ENCODE data around the gene SOSTDC1. TPM values are rescaled to one million over a fixed set of nuclear protein-coding genes. Genes with fewer than 3 reads are reported as not detected.
"Not testable (repeated sequence)": the region's sequence is repeated elsewhere in the genome, so short reads cannot be mapped to it uniquely, and the experiment has no call there.

The SOSTDC1 gene
- total RNA-seq, 2 donors from 2014 or later = not detected

- peak overlapping the region; percentile 60 for H3K4me3 Mint-ChIP-seq
- H3K27ac Mint-ChIP-seq = no peak overlapping the region
- H3K9me3 Mint-ChIP-seq = no peaks in the 10 kb centered on the region
- peaks cover 2 to 9% of the 10 kb centered on the region in 2 donors for H3K27me3 Mint-ChIP-seq
- ATAC-seq (peak; percentile 68 to 85), DNase-seq (ENCODE audit: low spot score) (no peak)
- no peaks in the 10 kb centered on the region for H3K36me3 Mint-ChIP-seq
- peaks cover 7% of the 10 kb centered on the region in 2 donors for H3K4me1 Mint-ChIP-seq (ENCODE audit: low read depth in 2 of 2)
These were observed 27.1 kb upstream of the SOSTDC1 start for GRCh38 chr7:16492513-16493062.

GRCh38 chr7:16491148-16491547 lies 25.6 kb upstream of the SOSTDC1 start:
- H3K4me3 Mint-ChIP-seq = no peak overlapping the region
- DNase-seq (ENCODE audit: low spot score) = no peak
- no peaks in the 10 kb centered on the region for H3K36me3 Mint-ChIP-seq
- peaks cover 0 to 3% of the 10 kb centered on the region in 2 donors for H3K27me3 Mint-ChIP-seq
- peaks cover 7% of the 10 kb centered on the region in 2 donors for H3K4me1 Mint-ChIP-seq (ENCODE audit: low read depth in 2 of 2)
- no peak overlapping the region for H3K27ac Mint-ChIP-seq
- no peaks in the 10 kb centered on the region for H3K9me3 Mint-ChIP-seq
- no peak for ATAC-seq

GRCh38 chr7:16484453-16485158 lies 19.1 kb upstream of the SOSTDC1 start:
- Mint-ChIP-seq H3K4me1 (ENCODE audit: low read depth in 2 of 2) (no peaks in the 10 kb centered on the region), H3K36me3 (no peaks in the 10 kb centered on the region), H3K9me3 (no peaks in the 10 kb centered on the region), H3K27ac (no peak overlapping the region), H3K4me3 (no peak overlapping the region), H3K27me3 (peaks cover 3 to 16% of the 10 kb centered on the region in 2 donors)
- ATAC-seq = no peak
- no peak for DNase-seq (ENCODE audit: low spot score)

GRCh38 chr7:16479591-16479990 lies 14.1 kb upstream of the SOSTDC1 start:
- H3K4me3 Mint-ChIP-seq = no peak overlapping the region
- no peak for ATAC-seq
- H3K4me1 Mint-ChIP-seq (ENCODE audit: low read depth in 2 of 2) = no peaks in the 10 kb centered on the region
- H3K27me3 Mint-ChIP-seq = peaks cover 8 to 16% of the 10 kb centered on the region in 2 donors
- H3K36me3 Mint-ChIP-seq = no peaks in the 10 kb centered on the region
- no peak overlapping the region for H3K27ac Mint-ChIP-seq
- DNase-seq (ENCODE audit: low spot score) = no peak
- no peaks in the 10 kb centered on the region for H3K9me3 Mint-ChIP-seq

- no peak overlapping the region for H3K4me3 Mint-ChIP-seq
- no peak overlapping the region for H3K27ac Mint-ChIP-seq
- no peaks in the 10 kb centered on the region for H3K4me1 Mint-ChIP-seq (ENCODE audit: low read depth in 2 of 2)
- no peak for ATAC-seq
- no peaks in the 10 kb centered on the region for H3K9me3 Mint-ChIP-seq
- DNase-seq (ENCODE audit: low spot score) = no peak
- peaks cover 11 to 18% of the 10 kb centered on the region in 2 donors for H3K27me3 Mint-ChIP-seq
- H3K36me3 Mint-ChIP-seq = no peaks in the 10 kb centered on the region
These were observed 13.6 kb upstream of the SOSTDC1 start for GRCh38 chr7:16479161-16479560.

GRCh38 chr7:16471933-16472332 lies 6.4 kb upstream of the SOSTDC1 start:
- H3K27ac Mint-ChIP-seq = no peak overlapping the region
- no peaks in the 10 kb centered on the region for H3K4me1 Mint-ChIP-seq (ENCODE audit: low read depth in 2 of 2)
- ATAC-seq = no peak
- peaks cover 6 to 18% of the 10 kb centered on the region in 2 donors for H3K27me3 Mint-ChIP-seq
- no peaks in the 10 kb centered on the region for H3K9me3 Mint-ChIP-seq
- no peak overlapping the region for H3K4me3 Mint-ChIP-seq
- H3K36me3 Mint-ChIP-seq = no peaks in the 10 kb centered on the region
- no peak for DNase-seq (ENCODE audit: low spot score)

GRCh38 chr7:16463949-16464715 lies 1.4 kb downstream of the SOSTDC1 start:
- no peak overlapping the region for H3K4me3 Mint-ChIP-seq
- ATAC-seq = no peak
- peaks cover 4 to 20% of the 10 kb centered on the region in 2 donors for H3K27me3 Mint-ChIP-seq
- H3K9me3 Mint-ChIP-seq = no peaks in the 10 kb centered on the region
- H3K4me1 Mint-ChIP-seq (ENCODE audit: low read depth in 2 of 2) = no peaks in the 10 kb centered on the region
- no peaks in the 10 kb centered on the region for H3K36me3 Mint-ChIP-seq
- H3K27ac Mint-ChIP-seq = no peak overlapping the region
- DNase-seq (ENCODE audit: low spot score) = no peak

- H3K9me3 Mint-ChIP-seq = no peaks in the 10 kb centered on the region
- H3K36me3 Mint-ChIP-seq = no peaks in the 10 kb centered on the region
- DNase-seq (ENCODE audit: low spot score) = no peak
- no peak overlapping the region for H3K27ac Mint-ChIP-seq
- H3K4me1 Mint-ChIP-seq (ENCODE audit: low read depth in 2 of 2) = no peaks in the 10 kb centered on the region
- peaks cover 4 to 14% of the 10 kb centered on the region in 2 donors for H3K27me3 Mint-ChIP-seq
- H3K4me3 Mint-ChIP-seq = no peak overlapping the region
- no peak for ATAC-seq
These were observed 2.0 kb downstream of the SOSTDC1 start for GRCh38 chr7:16463520-16463919.

- ATAC-seq = no peak
- no peak for DNase-seq (ENCODE audit: low spot score)
- H3K4me1 Mint-ChIP-seq (ENCODE audit: low read depth in 2 of 2) = no peaks in the 10 kb centered on the region
- H3K27me3 Mint-ChIP-seq = peaks cover 4 to 12% of the 10 kb centered on the region in 2 donors
- H3K27ac Mint-ChIP-seq = no peak overlapping the region
- no peak overlapping the region for H3K4me3 Mint-ChIP-seq
- peaks cover under 1% of the 10 kb centered on the region for H3K36me3 Mint-ChIP-seq
- H3K9me3 Mint-ChIP-seq = no peaks in the 10 kb centered on the region
These were observed 3.1 kb downstream of the SOSTDC1 start for GRCh38 chr7:16462431-16462889.

GRCh38 chr7:16460789-16461493 lies 4.6 kb downstream of the SOSTDC1 start:
- Mint-ChIP-seq H3K9me3 (no peaks in the 10 kb centered on the region), H3K4me3 (no peak overlapping the region), H3K4me1 (ENCODE audit: low read depth in 2 of 2) (peaks cover under 1 to 5% of the 10 kb centered on the region in 2 donors), H3K36me3 (peaks cover 5% of the 10 kb centered on the region), H3K27me3 (peaks cover 0 to 11% of the 10 kb centered on the region in 2 donors), H3K27ac (no peak overlapping the region)
- ATAC-seq (no peak), DNase-seq (ENCODE audit: low spot score) (no peak)

GRCh38 chr7:16456303-16456702 lies 9.2 kb downstream of the SOSTDC1 start:
- not testable (repeated sequence) for ATAC-seq; H3K4me1 Mint-ChIP-seq (ENCODE audit: low read depth in 2 of 2); H3K36me3 Mint-ChIP-seq; H3K27me3 Mint-ChIP-seq; H3K27ac Mint-ChIP-seq; DNase-seq (ENCODE audit: low spot score); H3K4me3 Mint-ChIP-seq; H3K9me3 Mint-ChIP-seq

GRCh38 chr7:16455591-16455990 lies 9.9 kb downstream of the SOSTDC1 start:
- no peak overlapping the region for H3K27ac Mint-ChIP-seq
- no peaks in the 10 kb centered on the region for H3K9me3 Mint-ChIP-seq
- no peak for ATAC-seq

GRCh38 chr7:16450366-16450765 lies 15.2 kb downstream of the SOSTDC1 start:
- Mint-ChIP-seq H3K36me3 (no peaks in the 10 kb centered on the region), H3K9me3 (no peaks in the 10 kb centered on the region), H3K4me1 (ENCODE audit: low read depth in 2 of 2) (peaks cover 2% of the 10 kb centered on the region in 2 donors), H3K27me3 (no peaks in the 10 kb centered on the region), H3K27ac (no peak overlapping the region), H3K4me3 (no peak overlapping the region)
- ATAC-seq (no peak), DNase-seq (ENCODE audit: low spot score) (no peak)

More at GRCh38 chr7:16455591-16455990, 9.9 kb downstream of the SOSTDC1 start:
- no peak for DNase-seq (ENCODE audit: low spot score)
- peaks cover 8 to 9% of the 10 kb centered on the region in 2 donors for H3K4me1 Mint-ChIP-seq (ENCODE audit: low read depth in 2 of 2)
- peaks cover 5% of the 10 kb centered on the region for H3K36me3 Mint-ChIP-seq
- no peaks in the 10 kb centered on the region for H3K27me3 Mint-ChIP-seq
- H3K4me3 Mint-ChIP-seq = no peak overlapping the region

All from natural killer cell treated with Interleukin-12 subunit alpha and Interleukin-12 subunit beta and Interleukin-15 and Interleukin-18, amount 100 ng/mL, for 72 hours (primary cell).